Measurements from ENCODE around the gene NR6A1.

GRCh38 chr9:124477648-124478285 is 293.3 kb downstream of the NR6A1 start:
- no peak for TF ChIP-seq SUZ12 (IDR thresholded peaks at IDR 0.05; ENCODE audit: extremely low read depth, insufficient read depth, insufficient read length)
- no peak for TF ChIP-seq ZNF274 (IDR thresholded peaks at IDR 0.05; ENCODE audit: low read depth, low read length)
- no peak for TF ChIP-seq YY1 (IDR thresholded peaks at IDR 0.05; ENCODE audit: insufficient read depth, insufficient read length)
